Body of pancreas (tissue), 4 donors: Measurements from ENCODE around the gene MRPL49. TPM values are rescaled to one million over a fixed set of nuclear protein-coding genes. Genes with fewer than 3 reads are reported as not detected.

Source experiments
- ATAC-seq: fragments of 150-250 bp; one replicate; pipeline ENCODE4 v1.9.1; 2016
- DNase-seq, 4 donors: peaks; one replicate each; pipeline ENCODE4 v3.0.0-alpha.2; 2019
- H3K27ac ChIP-seq, 4 donors: fragments of 200-600 bp; sonication (generic); 1 replicate in 3 of 4; 2 replicates in 1 of 4; pipeline versions ENCODE4 v1.5.1 to v1.6.1; 2016 to 2019; ENCODE audit warnings: mild to moderate bottlenecking in 1 of 4, mixed read lengths in 1 of 4, moderate library complexity in 1 of 4
- H3K27me3 ChIP-seq, 2 donors: fragments of 200-600 bp; sonication (generic); one replicate each; pipeline ENCODE4 v1.6.0; 2016; ENCODE audit warnings: mild to moderate bottlenecking in 1 of 2
- H3K36me3 ChIP-seq, 2 donors: fragments of 200-600 bp; sonication (generic); replicated peaks in 1 of 2; 2 replicates each; pipeline ENCODE4 v1.5.1; 2016; ENCODE audit warnings: low read depth in 2 of 2; ENCODE audit not compliant: insufficient read depth in 1 of 2
- H3K4me1 ChIP-seq: fragments of 200-600 bp; sonication (generic); one replicate; pipeline ENCODE4 v1.6.0; 2016
- H3K4me3 ChIP-seq, 2 donors: fragments of 200-600 bp; sonication (generic); 1 replicate in 1 of 2; 2 replicates in 1 of 2; pipeline ENCODE4 v1.5.1; 2016 to 2019
- H3K9me3 ChIP-seq, 3 donors: fragments of 200-600 bp; sonication (generic); 1 replicate in 2 of 3; 2 replicates in 1 of 3; pipeline ENCODE4 v1.5.1; 2016
- CTCF ChIP-seq, 7 experiments: fragments of 450-650 bp in 4 of 7; fragments of 200-600 bp in 3 of 7; sonication (generic) in 3 of 7; IDR thresholded peaks; one replicate each; pipeline ENCODE4 v1.5.1; 2016 to 2019; ENCODE audit warnings: antibody characterized with exemption in 7 of 7
- POLR2A ChIP-seq, 3 donors: fragments of 450-650 bp; IDR thresholded peaks; one replicate each; pipeline ENCODE4 v1.6.1; 2016; ENCODE audit warnings: antibody characterized with exemption in 3 of 3, mild to moderate bottlenecking in 2 of 3
- WGBS, 2 donors: methylation state at CpG; one replicate each; pipeline ENCODE4 v1.1.5; 2017; 5-methylcytosine and 5-hydroxymethylcytosine counted together
- intact Hi-C: fragments of 100-400 bp; cut with DNase I; formaldehyde crosslinking; loops from one replicate; pipeline ENCODE4 v1.15.1; 2023
- total RNA-seq, 2 donors: library from RNA; depleted of rRNA; stranded (reverse); fragments of >200 nt; gene quantifications; one replicate each; pipeline ENCODE4 v1.1.0, GENCODE V29; 2016

MRPL49 gene
- total RNA-seq, 2 donors from 2014 or later = 34.2 to 35.6 TPM

GRCh38 chr11:65085446-65085845 is 36.7 kb upstream of the MRPL49 start:
- Histone ChIP-seq H3K27me3 (no peaks in the 10 kb centered on the region), H3K27ac (no peak overlapping the region), H3K4me1 (peaks cover 17% of the 10 kb centered on the region), H3K36me3 (peaks cover 0 to 21% of the 10 kb centered on the region in 2 donors), H3K4me3 (no peak overlapping the region), H3K9me3 (no peaks in the 10 kb centered on the region)
- WGBS, 2 donors = 77 to 86% methylated on average over 4 of the region's 4 CpGs
- intact Hi-C loops = no loop called here
- ATAC-seq = no peak
- no peak for TF ChIP-seq POLR2A (IDR thresholded peaks at IDR 0.05)
- TF ChIP-seq CTCF (IDR thresholded peaks at IDR 0.05) = no peak
- DNase-seq = no peak

DNA sequence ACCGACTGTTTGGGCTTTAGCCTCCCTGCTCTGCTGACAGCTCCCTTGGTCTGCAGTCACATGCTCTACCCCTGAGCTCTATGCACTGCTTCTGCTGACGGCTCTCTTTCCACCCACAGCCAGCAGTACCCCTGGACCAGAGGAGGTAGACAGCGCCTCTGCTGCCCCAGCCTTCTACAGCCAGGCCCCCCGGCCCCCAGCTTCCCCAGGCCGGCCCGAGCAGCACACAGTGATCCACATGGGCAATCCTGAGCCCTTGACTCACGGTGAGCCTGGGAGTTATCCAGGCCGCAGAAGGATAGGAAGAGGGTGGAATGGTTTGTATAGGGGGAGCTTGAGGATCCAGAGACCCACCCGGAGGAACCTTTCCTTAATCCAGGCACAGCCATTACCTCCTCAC is 35.3 kb upstream of the MRPL49 start:
- TF ChIP-seq CTCF (IDR thresholded peaks at IDR 0.05) (no peak), POLR2A (IDR thresholded peaks at IDR 0.05) (no peak)
- Histone ChIP-seq H3K4me3 (no peak overlapping the region), H3K36me3 (peaks cover 0 to 21% of the 10 kb centered on the region in 2 donors), H3K27me3 (no peaks in the 10 kb centered on the region), H3K27ac (no peak overlapping the region), H3K9me3 (no peaks in the 10 kb centered on the region), H3K4me1 (peaks cover 17% of the 10 kb centered on the region)
- DNase-seq (no peak), ATAC-seq (no peak)
- WGBS, 2 donors = 82 to 85% methylated on average over 6 to 9 of the region's 9 CpGs
- intact Hi-C loops = no loop called here

DNA sequence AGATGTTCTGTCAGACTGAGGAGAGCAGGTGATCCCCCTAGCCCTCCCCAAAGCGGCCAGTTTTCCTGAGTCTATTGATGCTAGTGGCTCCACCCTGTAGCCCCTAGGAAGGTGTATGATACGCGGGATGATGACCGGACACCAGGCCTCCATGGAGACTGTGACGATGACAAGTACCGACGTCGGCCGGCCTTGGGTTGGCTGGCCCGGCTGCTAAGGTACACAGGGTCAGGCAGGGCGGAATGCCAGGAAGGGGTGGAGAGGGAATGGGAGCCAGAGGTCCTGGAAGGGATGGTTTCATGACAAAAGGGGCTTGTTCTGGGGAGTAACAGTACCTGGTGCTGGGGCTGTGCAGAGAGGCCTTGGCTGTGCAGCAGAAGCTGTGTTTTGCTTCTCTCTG is 34.9 kb upstream of the MRPL49 start:
- peaks cover 0 to 21% of the 10 kb centered on the region in 2 donors for H3K36me3 ChIP-seq
- no peak for TF ChIP-seq POLR2A (IDR thresholded peaks at IDR 0.05)
- no peak for TF ChIP-seq CTCF (IDR thresholded peaks at IDR 0.05)
- no peak overlapping the region for H3K27ac ChIP-seq
- DNase-seq (no peak), ATAC-seq (no peak)
- intact Hi-C loops = no loop called here
- no peaks in the 10 kb centered on the region for H3K27me3 ChIP-seq
- peaks cover 17% of the 10 kb centered on the region for H3K4me1 ChIP-seq
- no peaks in the 10 kb centered on the region for H3K9me3 ChIP-seq
- 63 to 69% methylated on average over 4 to 11 of the region's 11 CpGs for WGBS, 2 donors
- no peak overlapping the region for H3K4me3 ChIP-seq

- H3K4me1 ChIP-seq = peaks cover 17% of the 10 kb centered on the region
- whole genome bisulfite sequencing, 2 donors = 91 to 92% methylated on average over 6 to 15 of the region's 15 CpGs
- intact Hi-C loops = no loop called here
- ATAC-seq (no peak), DNase-seq (no peak)
- H3K4me3 ChIP-seq = no peak overlapping the region
- H3K27me3 ChIP-seq = no peaks in the 10 kb centered on the region
- no peaks in the 10 kb centered on the region for H3K9me3 ChIP-seq
- no peak for TF ChIP-seq CTCF (IDR thresholded peaks at IDR 0.05)
- TF ChIP-seq POLR2A (IDR thresholded peaks at IDR 0.05) = no peak
- peaks cover 0 to 21% of the 10 kb centered on the region in 2 donors for H3K36me3 ChIP-seq
- H3K27ac ChIP-seq = no peak overlapping the region
Measured at GRCh38 chr11:65087827-65088226, 34.3 kb upstream of the MRPL49 start.

DNA sequence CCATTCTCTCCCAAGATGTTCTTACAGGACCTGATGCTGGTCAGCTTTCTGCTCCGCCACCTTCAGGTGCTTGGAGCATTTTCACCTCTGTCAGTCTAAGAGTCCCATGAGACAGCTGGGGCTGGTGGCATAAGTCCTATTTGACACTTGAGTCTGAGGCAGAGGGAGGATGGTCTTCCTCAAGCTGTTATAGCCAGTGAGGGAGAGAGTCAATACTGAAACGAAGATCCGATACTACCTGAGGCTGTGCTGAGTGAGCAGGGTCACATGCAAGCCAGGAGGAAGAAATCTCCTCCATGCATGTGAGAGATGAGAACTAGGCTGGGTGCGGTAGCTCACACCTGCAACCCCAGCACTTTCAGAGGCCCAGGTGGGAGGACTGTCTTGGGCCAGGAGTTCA is 32.5 kb upstream of the MRPL49 start:
- Histone ChIP-seq H3K9me3 (no peaks in the 10 kb centered on the region), H3K4me1 (peaks cover 10% of the 10 kb centered on the region), H3K36me3 (peaks cover 0 to 21% of the 10 kb centered on the region in 2 donors), H3K4me3 (no peak overlapping the region), H3K27ac (no peak overlapping the region), H3K27me3 (no peaks in the 10 kb centered on the region)
- DNase-seq = no peak
- no peak for TF ChIP-seq POLR2A (IDR thresholded peaks at IDR 0.05)
- TF ChIP-seq CTCF (IDR thresholded peaks at IDR 0.05) = no peak
- ATAC-seq = no peak
- WGBS, 2 donors = 77 to 91% methylated on average over 3 to 4 of the region's 4 CpGs
- intact Hi-C loops = no loop called here
